BLaER1 (cell line): ENCODE results near the gene WDR3.
"Not testable (repeated sequence)": the region's sequence is repeated elsewhere in the genome, so short reads cannot be mapped to it uniquely, and the experiment has no call there.

Source experiments
- H3K27ac ChIP-seq: shearing (Covaris generic); formaldehyde crosslinking; 2 replicates; pipeline ENCODE4 v1.8.1; 2022
- H3K27me3 ChIP-seq: shearing (Covaris generic); formaldehyde crosslinking; 2 replicates; pipeline ENCODE4 v1.8.1; 2022
- H3K36me3 ChIP-seq: shearing (Covaris generic); formaldehyde crosslinking; 2 replicates; pipeline ENCODE4 v1.8.1; 2022
- H3K4me1 ChIP-seq: shearing (Covaris generic); formaldehyde crosslinking; 2 replicates; pipeline ENCODE4 v1.8.1; 2022
- H3K4me2 ChIP-seq: shearing (Covaris generic); formaldehyde crosslinking; 2 replicates; pipeline ENCODE4 v1.8.1; 2022
- H3K4me3 ChIP-seq: shearing (Covaris generic); formaldehyde crosslinking; 2 replicates; pipeline ENCODE4 v1.8.1; 2022
- H3K9ac ChIP-seq: shearing (Covaris generic); formaldehyde crosslinking; 2 replicates; pipeline ENCODE4 v1.8.1; 2022
- H3K9me3 ChIP-seq: shearing (Covaris generic); formaldehyde crosslinking; 2 replicates; pipeline ENCODE4 v1.8.1; 2022
- H4K20me1 ChIP-seq: shearing (Covaris generic); formaldehyde crosslinking; 2 replicates; pipeline ENCODE4 v1.8.1; 2022
- Cebpa-rat ChIP-seq: shearing (Covaris generic); IDR thresholded peaks from 2 replicates; pipeline ENCODE4 v1.8.1; 2022

Gene WDR3

GRCh38 chr1:117904485-117904884, 25.1 kb upstream of the WDR3 start:
- Histone ChIP-seq H3K9me3 (no peaks in the 10 kb centered on the region), H3K9ac (no peak overlapping the region), H3K4me2 (no peak overlapping the region), H3K27me3 (no peaks in the 10 kb centered on the region), H3K4me3 (no peak overlapping the region), H3K4me1 (no peaks in the 10 kb centered on the region), H3K36me3 (peaks cover 69% of the 10 kb centered on the region), H3K27ac (no peak overlapping the region), H4K20me1 (no peaks in the 10 kb centered on the region)
- TF ChIP-seq Cebpa-rat, result no peak

- no peaks in the 10 kb centered on the region for H4K20me1 ChIP-seq
- H3K36me3 ChIP-seq, result peaks cover 74% of the 10 kb centered on the region
- H3K4me1 ChIP-seq, result no peaks in the 10 kb centered on the region
- no peak overlapping the region for H3K4me3 ChIP-seq
- H3K27ac ChIP-seq, result no peak overlapping the region
- no peak for TF ChIP-seq Cebpa-rat
- no peaks in the 10 kb centered on the region for H3K27me3 ChIP-seq
- H3K4me2 ChIP-seq, result no peak overlapping the region
- H3K9me3 ChIP-seq, result no peaks in the 10 kb centered on the region
- no peak overlapping the region for H3K9ac ChIP-seq
These were observed 24.5 kb upstream of the WDR3 start for GRCh38 chr1:117905019-117905418.

GRCh38 chr1:117911051-117911450, 18.5 kb upstream of the WDR3 start:
- Histone ChIP-seq H3K9ac (no peak overlapping the region), H3K36me3 (peaks cover 87% of the 10 kb centered on the region)
- TF ChIP-seq Cebpa-rat, result no peak

GRCh38 chr1:117919376-117919775, 10.2 kb upstream of the WDR3 start:
- no peaks in the 10 kb centered on the region for H3K4me1 ChIP-seq

More at GRCh38 chr1:117911051-117911450, 18.5 kb upstream of the WDR3 start:
- H3K4me1 ChIP-seq, result no peaks in the 10 kb centered on the region
- no peak overlapping the region for H3K4me2 ChIP-seq
- no peaks in the 10 kb centered on the region for H3K9me3 ChIP-seq
- H3K4me3 ChIP-seq, result no peak overlapping the region
- no peaks in the 10 kb centered on the region for H4K20me1 ChIP-seq
- no peak overlapping the region for H3K27ac ChIP-seq
- H3K27me3 ChIP-seq, result no peaks in the 10 kb centered on the region

GRCh38 chr1:117921991-117922390, 7.5 kb upstream of the WDR3 start:
- no peak overlapping the region for H3K4me3 ChIP-seq
- no peaks in the 10 kb centered on the region for H3K4me1 ChIP-seq
- no peak overlapping the region for H3K9ac ChIP-seq
- H4K20me1 ChIP-seq, result peaks cover 27% of the 10 kb centered on the region; the same call in 1 of the 2 replicates
- peaks cover 31% of the 10 kb centered on the region for H3K36me3 ChIP-seq
- TF ChIP-seq Cebpa-rat, result no peak
- H3K27me3 ChIP-seq, result no peaks in the 10 kb centered on the region
- H3K27ac ChIP-seq, result no peak overlapping the region
- H3K9me3 ChIP-seq, result no peaks in the 10 kb centered on the region
- no peak overlapping the region for H3K4me2 ChIP-seq

More at GRCh38 chr1:117919376-117919775, 10.2 kb upstream of the WDR3 start:
- Histone ChIP-seq H3K9me3 (no peaks in the 10 kb centered on the region), H3K4me2 (no peak overlapping the region), H3K4me3 (no peak overlapping the region), H3K9ac (no peak overlapping the region), H4K20me1 (peaks cover 23% of the 10 kb centered on the region; the same call in 1 of the 2 replicates), H3K36me3 (peaks cover 57% of the 10 kb centered on the region), H3K27me3 (no peaks in the 10 kb centered on the region), H3K27ac (no peak overlapping the region)
- no peak for TF ChIP-seq Cebpa-rat

- H3K4me3 ChIP-seq, H3K27me3 ChIP-seq: not testable (repeated sequence)
These were observed 6.8 kb upstream of the WDR3 start for GRCh38 chr1:117922717-117923116.

GRCh38 chr1:117925981-117926380, 3.6 kb upstream of the WDR3 start:
- H3K27ac ChIP-seq, result no peak overlapping the region
- H3K27me3 ChIP-seq, result no peaks in the 10 kb centered on the region
- H3K9ac ChIP-seq, result no peak overlapping the region
- no peaks in the 10 kb centered on the region for H3K36me3 ChIP-seq
- no peaks in the 10 kb centered on the region for H3K9me3 ChIP-seq
- H3K4me3 ChIP-seq, result no peak overlapping the region
- H3K4me2 ChIP-seq, result no peak overlapping the region
- peaks cover 20% of the 10 kb centered on the region for H3K4me1 ChIP-seq
- H4K20me1 ChIP-seq, result peaks cover 37% of the 10 kb centered on the region
- no peak for TF ChIP-seq Cebpa-rat

More at GRCh38 chr1:117922717-117923116, 6.8 kb upstream of the WDR3 start:
- H4K20me1 ChIP-seq, result peaks cover 27% of the 10 kb centered on the region; the same call in 1 of the 2 replicates
- H3K4me2 ChIP-seq, H3K4me1 ChIP-seq, H3K9ac ChIP-seq, H3K27ac ChIP-seq, H3K9me3 ChIP-seq: not testable (repeated sequence)
- H3K36me3 ChIP-seq, result peaks cover 24% of the 10 kb centered on the region

GRCh38 chr1:117928881-117929342, 627 bp upstream of the WDR3 start:
- H3K4me3 ChIP-seq, result peak overlapping the region; percentile 86
- peaks cover 49% of the 10 kb centered on the region for H3K4me1 ChIP-seq
- TF ChIP-seq Cebpa-rat, result no peak
- no peaks in the 10 kb centered on the region for H3K9me3 ChIP-seq
- no peaks in the 10 kb centered on the region for H3K27me3 ChIP-seq
- H4K20me1 ChIP-seq, result peaks cover 54% of the 10 kb centered on the region
- H3K27ac ChIP-seq, result peak overlapping the region; percentile 64
- peak overlapping the region; percentile 84 for H3K9ac ChIP-seq
- H3K4me2 ChIP-seq, result peak overlapping the region; percentile 79
- H3K36me3 ChIP-seq, result peaks cover 13% of the 10 kb centered on the region

- Histone ChIP-seq H3K27me3 (no peaks in the 10 kb centered on the region), H4K20me1 (peaks cover 59% of the 10 kb centered on the region), H3K4me1 (peaks cover 49% of the 10 kb centered on the region), H3K9ac (peak overlapping the region; percentile 84), H3K4me3 (peak overlapping the region; percentile 86), H3K4me2 (peak overlapping the region; percentile 91), H3K27ac (peak overlapping the region; percentile 64), H3K36me3 (peaks cover 23% of the 10 kb centered on the region), H3K9me3 (no peaks in the 10 kb centered on the region)
- TF ChIP-seq Cebpa-rat, result no peak
These were observed 571 bp downstream of the WDR3 start for GRCh38 chr1:117930173-117930447.

- TF ChIP-seq Cebpa-rat, result no peak
- H3K4me3 ChIP-seq, result peak overlapping the region; percentile 86
- no peaks in the 10 kb centered on the region for H3K27me3 ChIP-seq
- no peaks in the 10 kb centered on the region for H3K9me3 ChIP-seq
- peak overlapping the region; percentile 84 for H3K9ac ChIP-seq
- peaks cover 56% of the 10 kb centered on the region for H4K20me1 ChIP-seq
- H3K4me2 ChIP-seq, result peak overlapping the region; percentile 91
- peaks cover 23% of the 10 kb centered on the region for H3K36me3 ChIP-seq
- peaks cover 49% of the 10 kb centered on the region for H3K4me1 ChIP-seq
- H3K27ac ChIP-seq, result peak overlapping the region; percentile 64
These were observed 945 bp downstream of the WDR3 start for GRCh38 chr1:117930484-117930883.

- Histone ChIP-seq H3K36me3 (peaks cover 36% of the 10 kb centered on the region), H3K9me3 (no peaks in the 10 kb centered on the region), H3K4me1 (peaks cover 48% of the 10 kb centered on the region), H3K9ac (no peak overlapping the region), H3K4me2 (no peak overlapping the region), H3K4me3 (no peak overlapping the region), H3K27ac (no peak overlapping the region), H3K27me3 (no peaks in the 10 kb centered on the region), H4K20me1 (peaks cover 67% of the 10 kb centered on the region)
- TF ChIP-seq Cebpa-rat, result no peak
These were observed 3.0 kb downstream of the WDR3 start for GRCh38 chr1:117932576-117932975.
